Measurements from ENCODE around the gene EHD3.

Gene EHD3

DNA sequence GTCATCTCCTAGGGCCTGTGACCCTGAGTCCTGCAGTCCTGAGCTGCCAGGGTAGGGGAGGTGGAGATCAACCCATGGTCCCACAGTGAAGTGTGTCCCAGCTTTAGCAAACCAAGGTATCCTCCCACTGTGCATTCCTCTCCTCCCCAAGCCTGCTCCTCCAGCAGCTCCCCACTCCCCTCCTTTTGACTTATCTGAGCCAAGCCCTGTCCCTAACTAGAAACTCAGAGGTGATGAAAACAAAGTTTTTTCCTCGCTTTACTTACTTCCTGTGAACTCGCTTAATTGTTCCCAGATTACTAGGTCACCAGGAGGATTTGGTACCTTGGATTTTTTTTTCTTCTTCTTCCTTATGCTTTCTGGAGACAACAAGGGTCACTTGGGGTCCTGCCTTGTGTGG lies 80.8 kb downstream of the EHD3 start:
- ChIA-PET POLR2A (no interaction called here), CTCF (no interaction called here)
- TF ChIP-seq FOXK2 (IDR thresholded peaks at IDR 0.05), result no peak
- TF ChIP-seq L3MBTL2 (conservative IDR thresholded peaks at IDR 0.05), result no peak
- no peak for TF ChIP-seq NFRKB (IDR thresholded peaks at IDR 0.05)
- no peak for TF ChIP-seq LEF1 (IDR thresholded peaks at IDR 0.05; ENCODE audit: borderline replicate concordance)
- no peak for TF ChIP-seq SUZ12 (IDR thresholded peaks at IDR 0.05)
- TF ChIP-seq HDGF (IDR thresholded peaks at IDR 0.05; ENCODE audit: borderline replicate concordance), result no peak
- no peak for TF ChIP-seq ARNT (IDR thresholded peaks at IDR 0.05)
- no peak for TF ChIP-seq BHLHE40 (IDR thresholded peaks at IDR 0.05; ENCODE audit: borderline replicate concordance)
- TF ChIP-seq CTBP1 (IDR thresholded peaks at IDR 0.05; ENCODE audit: borderline replicate concordance), result no peak
- TF ChIP-seq SP1 (IDR thresholded peaks at IDR 0.05), result no peak
- TF ChIP-seq ZNF384 (IDR thresholded peaks at IDR 0.05), result no peak
- TF ChIP-seq ELF4 (IDR thresholded peaks at IDR 0.05), result no peak
- DNase-seq (ENCODE audit: extremely low spot score), result no peak

DNA sequence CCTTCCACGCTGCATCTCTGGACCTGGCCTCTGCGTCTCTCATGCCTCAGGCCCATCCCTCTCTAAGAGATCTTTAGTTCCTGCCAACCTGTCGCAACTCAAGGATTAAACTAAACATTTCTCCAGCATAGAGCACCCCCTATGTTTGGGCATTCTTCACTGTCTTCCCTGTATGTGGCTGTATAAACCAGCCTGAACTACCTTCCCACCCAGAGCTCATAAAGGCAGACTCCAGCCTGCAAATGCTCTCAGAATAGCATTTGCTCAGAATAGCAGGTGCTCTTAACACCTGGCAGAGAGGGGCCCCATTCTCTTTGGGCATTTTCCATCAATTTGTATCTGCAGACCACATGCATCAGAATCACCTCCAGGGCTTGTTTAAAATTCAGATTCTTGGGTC lies 83.4 kb downstream of the EHD3 start:
- TF ChIP-seq SP1 (IDR thresholded peaks at IDR 0.05) (no peak), LEF1 (IDR thresholded peaks at IDR 0.05; ENCODE audit: borderline replicate concordance) (no peak)
- ChIA-PET CTCF (no interaction called here), POLR2A (no interaction called here)
- DNase-seq (ENCODE audit: extremely low spot score), result no peak

DNA sequence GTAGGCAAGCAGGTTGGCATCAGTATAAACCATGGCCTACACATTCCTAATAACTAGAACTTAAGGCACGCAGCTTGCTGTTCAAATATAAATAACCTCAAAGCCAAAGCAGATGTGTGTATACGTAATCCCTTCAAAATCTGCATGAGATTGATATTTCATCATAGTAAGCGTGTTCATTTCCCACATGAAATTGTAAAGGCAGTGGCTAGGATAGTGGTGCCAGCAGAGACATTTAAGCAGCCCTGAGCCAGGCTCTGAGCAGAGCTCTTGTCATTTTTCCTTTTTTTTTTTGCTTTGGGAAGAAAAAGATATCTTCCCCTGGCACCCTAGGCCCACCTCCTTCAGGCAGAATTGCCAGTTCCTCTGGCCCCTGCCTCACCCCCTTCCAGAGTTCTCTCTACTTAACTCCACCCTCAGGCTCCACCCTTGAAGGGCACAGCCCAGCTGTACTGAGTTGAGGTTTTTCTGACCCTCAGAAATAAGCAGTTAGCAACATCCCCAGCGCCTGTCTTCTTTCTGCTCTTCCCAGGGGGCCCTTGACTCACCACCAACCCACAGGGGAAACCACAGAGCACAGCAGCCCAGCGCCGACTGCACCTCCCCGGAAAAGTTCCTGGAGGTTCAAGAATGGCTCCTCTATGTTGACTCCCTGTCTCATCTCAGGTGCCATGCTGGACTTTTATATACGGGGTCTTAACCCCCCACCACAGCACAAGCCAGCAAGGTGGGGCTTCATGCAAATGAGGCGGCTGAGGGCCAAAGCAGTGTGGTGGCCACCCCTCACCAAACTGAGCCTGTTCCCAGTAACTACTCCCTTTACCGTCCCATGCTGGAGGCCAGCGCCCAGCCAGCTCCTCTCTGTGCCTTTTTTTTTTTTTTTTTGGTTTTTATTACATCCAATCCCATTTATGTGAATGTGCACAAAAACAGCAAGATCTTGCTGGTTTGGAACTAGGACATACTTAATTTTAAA lies 84.7 kb downstream of the EHD3 start:
- DNase-seq (ENCODE audit: extremely low spot score), result no peak
- ChIA-PET POLR2A (no interaction called here), CTCF (interaction anchor here (0.7 kb wide), 1 partner anchor 16 kb away, joined by 3 read pairs; no protein-coding TSS in a partner anchor)
- TF ChIP-seq SP1 (IDR thresholded peaks at IDR 0.05) (no peak), LEF1 (IDR thresholded peaks at IDR 0.05; ENCODE audit: borderline replicate concordance) (no peak), HDGF (IDR thresholded peaks at IDR 0.05; ENCODE audit: borderline replicate concordance) (no peak), TARDBP (IDR thresholded peaks at IDR 0.05) (no peak), CTBP1 (IDR thresholded peaks at IDR 0.05; ENCODE audit: borderline replicate concordance) (no peak), SUZ12 (IDR thresholded peaks at IDR 0.05) (no peak), NFRKB (IDR thresholded peaks at IDR 0.05) (no peak), BHLHE40 (IDR thresholded peaks at IDR 0.05; ENCODE audit: borderline replicate concordance) (no peak), FOXK2 (IDR thresholded peaks at IDR 0.05) (no peak)

Data from HEK293T (cell line).